NCI-H526 (cell line): Measurements from ENCODE around the gene CCDC197.

Experiments
- DNase-seq, 2 experiments: peaks; one replicate each; lab custom pipeline; 2025; lab: John Stamatoyannopoulos, UW

CCDC197 gene

GRCh38 chr14:93997082-93997481, at the start of gene CCDC197:
Gene CCDC197, plus strand, starts transcription at chr14:93997301. Its CDS starts 831 bp downstream, at chr14:93998132.
- DNase-seq, result no peak

- no peak for DNase-seq
Observed at GRCh38 chr14:93949511-93950075, 47.5 kb upstream of the CCDC197 start.

DNA sequence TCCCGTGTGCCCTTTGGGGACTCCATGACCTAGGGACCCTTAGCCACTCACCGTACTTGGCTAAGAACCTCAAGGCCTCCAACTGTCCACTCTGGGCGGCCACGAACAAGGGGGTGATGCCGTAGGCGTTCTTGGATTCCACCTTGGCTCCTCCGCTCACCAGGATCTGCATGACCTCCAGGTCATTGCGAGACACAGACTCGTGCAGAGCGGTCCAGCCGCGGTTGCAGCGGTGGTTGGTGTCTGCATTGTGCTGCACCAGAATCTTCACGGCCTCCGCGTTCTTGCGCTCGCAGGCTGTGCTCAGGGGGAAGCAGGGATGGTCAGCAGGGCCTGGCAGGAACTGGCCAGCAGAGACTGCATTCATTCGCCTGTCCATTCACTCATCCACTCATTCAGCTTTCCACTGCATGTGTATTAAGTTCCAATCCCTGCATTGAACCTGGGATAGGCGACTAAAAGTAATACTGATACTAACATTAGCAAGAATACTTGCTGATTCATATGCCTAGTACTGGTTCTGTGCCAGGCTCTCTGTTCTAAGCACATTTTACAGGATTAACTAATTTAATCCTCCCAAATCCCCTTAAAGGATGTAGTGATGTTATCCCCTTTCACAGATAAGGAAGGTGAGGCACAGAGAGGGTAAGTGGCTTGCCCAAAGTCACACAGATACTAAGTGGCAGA, 46.0 kb upstream of the CCDC197 start:
- DNase-seq, result no peak

DNA sequence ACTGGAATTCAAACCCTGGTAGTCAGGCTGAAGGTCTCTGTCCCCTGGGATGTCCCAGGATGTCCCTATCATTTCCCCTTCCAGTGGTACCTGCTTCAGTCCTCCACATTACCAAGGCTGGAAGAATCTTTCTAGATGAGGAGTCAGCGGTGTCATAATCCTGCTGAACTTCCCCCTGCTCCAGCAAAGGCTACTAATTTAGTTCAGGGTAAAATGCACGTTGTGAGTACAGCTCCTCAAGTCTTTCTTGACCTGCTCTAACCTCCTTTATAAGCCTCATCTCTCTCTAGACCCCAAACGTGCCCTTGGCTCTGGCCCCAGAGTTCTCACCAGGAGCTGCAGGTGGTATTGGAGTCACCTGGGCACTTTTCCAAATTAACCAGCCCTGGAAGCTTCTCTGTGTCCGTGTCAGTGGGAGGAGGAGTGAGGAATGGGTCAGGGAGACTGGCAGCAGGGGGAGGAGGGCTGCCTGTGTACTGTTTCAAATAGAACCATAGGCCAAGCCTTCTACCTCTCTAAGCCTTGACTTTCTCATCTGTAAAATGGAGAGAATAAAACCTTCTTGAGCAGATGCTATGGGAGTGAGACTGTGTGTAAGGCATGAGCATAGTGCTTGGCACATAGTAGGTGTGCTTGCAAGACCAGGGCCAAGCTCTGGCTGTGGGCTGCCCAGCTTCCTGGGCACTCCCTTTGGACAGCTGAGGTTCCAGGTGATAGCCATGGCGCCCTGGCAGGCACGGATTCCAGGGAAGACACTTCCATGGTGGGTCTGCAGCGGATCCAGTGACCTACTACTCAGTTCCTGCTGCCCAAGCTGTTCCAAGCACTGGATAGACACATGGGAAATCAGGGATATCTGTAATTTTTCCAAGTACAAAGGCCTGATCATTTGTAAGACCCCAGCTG, 45.2 kb upstream of the CCDC197 start:
- DNase-seq, result no peak

DNA sequence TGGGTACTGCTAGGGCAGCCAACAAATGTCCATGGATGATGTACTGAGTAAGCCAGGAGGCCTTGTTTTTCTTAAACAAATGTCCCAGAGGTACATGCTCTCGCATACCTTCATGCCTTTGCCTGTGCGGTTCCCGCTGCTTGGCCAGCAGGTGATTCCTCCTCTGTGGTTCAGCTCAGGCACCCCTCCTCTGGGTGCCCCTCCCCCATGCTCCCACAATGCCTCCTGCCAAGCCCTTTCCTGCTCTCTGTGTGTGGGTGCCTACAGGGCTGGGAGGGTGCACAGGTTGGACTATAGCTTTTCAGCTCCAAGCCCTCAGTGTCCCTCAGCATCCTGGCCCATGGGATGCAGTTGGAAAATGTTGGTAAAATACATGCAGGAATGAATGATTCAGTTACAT, 44.3 kb upstream of the CCDC197 start:
- DNase-seq, result peak in 1 of 2 experiments; percentile 49

DNA sequence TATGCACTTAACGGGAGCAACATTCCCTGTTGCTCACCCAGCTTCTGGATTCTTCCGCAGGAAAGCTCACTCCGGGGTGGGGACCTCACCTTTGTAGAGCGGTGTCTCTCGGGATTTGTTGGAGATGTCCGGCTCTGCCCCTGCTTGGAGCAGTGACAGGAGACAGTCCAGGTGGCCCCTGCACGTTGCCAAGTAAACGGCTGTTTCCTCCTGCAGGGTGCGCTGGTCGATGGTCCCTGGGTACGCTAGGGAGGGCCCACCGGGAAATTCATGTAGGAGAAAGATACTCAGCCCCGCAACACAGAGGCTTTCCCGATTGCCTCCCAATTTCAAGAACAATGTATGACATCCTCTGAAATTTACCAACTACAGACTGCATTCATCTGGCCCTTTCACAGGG, 43.8 kb upstream of the CCDC197 start:
- no peak for DNase-seq

DNA sequence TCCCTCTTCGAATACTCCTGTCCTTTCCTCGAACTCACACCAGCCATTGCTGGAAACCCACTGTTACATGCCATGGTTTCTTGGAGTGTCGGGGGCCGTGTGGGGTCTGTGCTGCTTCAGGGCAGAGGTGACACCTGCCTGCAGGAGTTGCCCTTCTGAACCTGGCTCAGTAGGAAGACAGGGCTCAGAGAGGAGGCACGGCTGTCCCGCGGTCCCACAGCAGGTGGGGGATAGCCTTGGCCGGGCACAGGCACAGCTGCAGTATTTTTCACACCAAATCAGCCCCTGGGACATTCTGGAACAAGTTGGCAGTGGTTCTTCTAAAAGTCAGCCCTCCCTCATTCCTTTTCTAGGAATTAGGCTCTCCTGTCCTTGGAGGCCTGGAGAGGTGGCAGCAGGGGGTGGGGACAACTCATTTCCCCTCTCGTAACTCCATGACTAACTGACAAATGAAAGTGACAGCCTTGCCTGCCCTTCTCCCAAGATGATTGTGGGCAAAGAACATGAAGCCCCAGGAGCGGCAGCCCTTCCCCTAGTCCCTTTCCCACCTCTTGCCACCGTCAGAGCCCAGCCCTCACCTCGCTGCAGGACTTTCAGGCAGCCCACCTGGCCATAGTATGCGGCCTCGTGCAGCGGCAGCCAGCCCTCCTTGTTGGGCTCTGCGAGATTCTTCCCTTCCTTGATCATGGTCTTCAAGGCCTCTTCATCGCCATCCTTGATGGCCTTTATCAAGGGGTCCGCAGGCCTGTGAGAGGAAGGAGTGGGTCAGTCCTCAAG, 43.2 kb upstream of the CCDC197 start:
- DNase-seq, result no peak

DNA sequence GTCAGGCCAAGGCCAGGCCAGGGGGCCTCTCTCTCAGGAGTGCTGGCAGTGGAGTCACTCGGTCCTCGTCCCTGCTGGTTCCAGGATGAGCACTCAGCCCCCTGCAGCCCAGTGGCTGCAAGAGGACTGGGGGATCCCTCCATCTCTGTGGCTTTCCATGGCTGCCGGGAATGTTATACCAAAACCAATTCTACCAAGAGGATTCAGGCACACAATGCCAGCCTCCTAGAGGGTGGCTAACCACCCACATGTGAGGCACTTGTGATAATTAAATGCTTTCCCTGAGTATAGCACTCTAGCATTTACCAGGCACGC, 42.6 kb upstream of the CCDC197 start:
- DNase-seq, result no peak

GRCh38 chr14:93954900-93955849, 41.9 kb upstream of the CCDC197 start:
- DNase-seq, result no peak

DNA sequence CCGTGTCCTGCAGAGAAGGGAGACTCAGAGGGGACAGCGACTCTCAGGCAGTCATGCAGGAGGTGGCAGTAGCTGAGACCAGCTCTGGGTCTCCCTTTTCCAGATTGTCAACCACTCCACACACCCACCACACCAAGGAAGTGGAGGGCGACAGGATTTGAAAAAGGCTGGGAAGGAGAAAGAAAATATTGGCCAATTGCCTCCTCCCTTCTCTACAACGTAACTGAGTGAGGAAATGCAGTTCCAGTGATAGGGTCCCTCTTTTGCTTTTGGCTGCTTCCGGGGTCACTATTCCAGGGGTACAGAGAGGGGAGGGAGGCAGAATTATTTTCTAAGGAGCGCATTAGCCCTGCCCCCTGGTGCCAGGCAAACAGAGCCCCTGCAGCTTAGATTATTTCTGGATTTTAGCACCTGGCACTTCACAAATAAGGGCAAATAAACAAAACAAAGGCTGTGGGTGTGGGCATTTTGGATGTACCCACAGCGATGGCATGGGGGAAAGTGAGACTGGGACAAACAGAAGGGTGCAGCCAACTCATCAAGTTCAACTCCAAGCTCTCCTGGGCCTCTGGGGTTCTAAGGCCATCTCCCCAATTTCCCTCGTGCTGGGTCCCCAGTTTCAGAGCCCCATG, 41.1 kb upstream of the CCDC197 start:
- DNase-seq, result no peak

GRCh38 chr14:93956514-93957332, 40.4 kb upstream of the CCDC197 start:
- no peak for DNase-seq

GRCh38 chr14:93957333-93957710, 39.8 kb upstream of the CCDC197 start:
- DNase-seq, result no peak

DNA sequence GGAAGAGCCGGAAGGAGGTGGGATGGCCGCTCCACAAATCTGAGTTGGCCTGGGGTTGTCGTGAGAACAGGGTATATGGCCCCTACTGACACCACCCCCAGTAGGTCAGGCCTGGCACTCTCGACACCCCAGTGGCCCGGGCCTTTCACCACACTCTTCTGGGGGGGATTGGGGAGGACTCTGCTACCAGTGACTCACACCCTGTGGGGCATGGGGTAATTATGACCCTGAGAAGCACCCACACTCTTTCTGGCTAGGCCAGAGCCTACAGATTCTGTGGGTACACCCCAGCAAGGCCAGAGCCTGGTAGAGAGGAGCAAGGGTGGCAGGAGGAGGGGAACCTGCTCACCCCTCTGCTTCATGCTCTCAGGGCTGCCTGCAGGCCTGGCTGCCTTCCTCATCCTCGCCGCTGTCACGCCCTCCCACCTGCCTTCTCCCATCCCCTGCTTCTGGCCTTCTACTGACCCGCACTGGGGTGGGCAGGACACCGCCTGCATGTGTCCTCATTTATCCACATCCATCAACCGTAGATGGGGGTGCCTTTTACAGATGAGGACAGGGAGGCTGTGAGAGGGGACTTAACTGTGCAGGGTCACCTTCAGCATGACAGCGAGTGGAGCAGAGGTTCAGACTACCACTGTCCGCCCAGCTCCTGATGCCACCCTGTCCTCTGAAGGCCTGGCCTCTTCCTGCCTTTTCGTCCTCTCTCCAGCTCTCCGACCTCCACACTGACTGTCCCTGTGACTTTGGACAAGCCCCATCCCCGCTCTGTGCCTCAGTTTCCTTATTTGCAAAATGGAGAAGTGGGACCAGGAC, 39.1 kb upstream of the CCDC197 start:
- DNase-seq, result no peak

GRCh38 chr14:93958567-93959238, 38.4 kb upstream of the CCDC197 start:
- DNase-seq, result no peak

GRCh38 chr14:93959239-93960107, 37.6 kb upstream of the CCDC197 start:
- no peak for DNase-seq

DNA sequence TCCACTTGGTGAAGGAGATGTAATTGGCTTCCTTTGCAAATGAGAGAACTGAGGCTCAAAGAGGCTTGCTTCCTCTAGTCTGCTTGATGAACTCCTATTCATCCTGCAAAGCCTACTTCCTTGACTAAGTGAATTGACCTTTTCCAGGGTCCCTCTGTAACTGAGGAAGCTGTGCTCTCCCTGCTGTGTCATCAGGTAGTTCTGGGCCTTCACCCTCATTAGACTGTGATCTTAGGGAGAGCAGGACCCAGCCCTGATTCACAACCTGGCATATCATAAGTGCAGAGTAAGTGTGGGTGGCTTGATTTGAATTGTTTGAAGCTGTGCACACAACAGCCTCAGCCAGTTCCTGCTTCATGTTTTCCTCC, 37.0 kb upstream of the CCDC197 start:
- no peak for DNase-seq

GRCh38 chr14:93960774-93961438, 36.2 kb upstream of the CCDC197 start:
- no peak for DNase-seq
